Gastroesophageal sphincter (tissue), 3 donors: ENCODE results near the gene MYZAP.

Experiments
- EP300 ChIP-seq: sonication (generic); formaldehyde crosslinking; IDR thresholded peaks from one replicate; pipeline ENCODE4 v1.6.1; 2017; ENCODE audit warnings: antibody characterized with exemption, mild to moderate bottlenecking
- POLR2A ChIP-seq, 2 donors: fragments of 450-650 bp; IDR thresholded peaks; one replicate each; pipeline ENCODE4 v1.6.1; 2017; ENCODE audit warnings: antibody characterized with exemption in 2 of 2, mild to moderate bottlenecking in 2 of 2, moderate library complexity in 1 of 2
- POLR2AphosphoS5 ChIP-seq: sonication (generic); formaldehyde crosslinking; IDR thresholded peaks from one replicate; pipeline ENCODE4 v1.6.1; 2017; ENCODE audit warnings: antibody characterized with exemption
- TF ChIP-seq, protein P1 (sequence below), 4 experiments: fragments of 200-600 bp in 2 of 4; fragments of 450-650 bp in 2 of 4; sonication (generic) in 1 of 4; IDR thresholded peaks; one replicate each; pipeline ENCODE4 v1.5.1; 2017 to 2019; ENCODE audit warnings: antibody characterized with exemption in 4 of 4, mild to moderate bottlenecking in 2 of 4, moderate library complexity in 2 of 4

DNA sequence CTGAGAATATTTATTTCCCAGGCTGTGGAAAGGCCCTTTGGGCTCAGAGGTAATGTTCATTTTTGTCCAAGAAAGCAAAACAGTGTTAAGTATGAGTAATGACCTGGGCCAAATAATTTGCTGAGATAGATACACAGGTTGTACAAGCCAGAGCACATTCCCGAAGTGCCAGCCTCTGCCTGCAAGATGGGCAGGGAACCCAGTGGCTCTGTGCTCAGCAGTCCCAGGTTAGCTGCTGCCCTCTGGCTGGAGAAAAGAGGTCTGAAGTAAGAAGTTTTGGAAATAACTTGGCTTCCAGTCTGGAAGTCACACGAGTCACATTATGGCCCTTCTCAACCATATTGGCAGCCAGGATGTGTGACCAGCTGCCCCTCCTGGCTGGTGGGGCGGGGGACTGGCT, 20.2 kb downstream of the MYZAP start:
- TF ChIP-seq, protein P1, sequence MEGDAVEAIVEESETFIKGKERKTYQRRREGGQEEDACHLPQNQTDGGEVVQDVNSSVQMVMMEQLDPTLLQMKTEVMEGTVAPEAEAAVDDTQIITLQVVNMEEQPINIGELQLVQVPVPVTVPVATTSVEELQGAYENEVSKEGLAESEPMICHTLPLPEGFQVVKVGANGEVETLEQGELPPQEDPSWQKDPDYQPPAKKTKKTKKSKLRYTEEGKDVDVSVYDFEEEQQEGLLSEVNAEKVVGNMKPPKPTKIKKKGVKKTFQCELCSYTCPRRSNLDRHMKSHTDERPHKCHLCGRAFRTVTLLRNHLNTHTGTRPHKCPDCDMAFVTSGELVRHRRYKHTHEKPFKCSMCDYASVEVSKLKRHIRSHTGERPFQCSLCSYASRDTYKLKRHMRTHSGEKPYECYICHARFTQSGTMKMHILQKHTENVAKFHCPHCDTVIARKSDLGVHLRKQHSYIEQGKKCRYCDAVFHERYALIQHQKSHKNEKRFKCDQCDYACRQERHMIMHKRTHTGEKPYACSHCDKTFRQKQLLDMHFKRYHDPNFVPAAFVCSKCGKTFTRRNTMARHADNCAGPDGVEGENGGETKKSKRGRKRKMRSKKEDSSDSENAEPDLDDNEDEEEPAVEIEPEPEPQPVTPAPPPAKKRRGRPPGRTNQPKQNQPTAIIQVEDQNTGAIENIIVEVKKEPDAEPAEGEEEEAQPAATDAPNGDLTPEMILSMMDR (IDR thresholded peaks at IDR 0.05), result peak in 3 of 4 experiments; percentile 62 to 73 (median 69)
- TF ChIP-seq POLR2AphosphoS5, result no peak
- no peak for TF ChIP-seq POLR2A (IDR thresholded peaks at IDR 0.05)
- no peak for TF ChIP-seq EP300
